Left ventricle myocardium superior (tissue), 1 donor: ENCODE measurements around the gene KCNK5. TPM values are rescaled to one million over a fixed set of nuclear protein-coding genes. Genes with fewer than 3 reads are reported as not detected.

Experiments
- ATAC-seq: fragments of 200-7000 bp; cut with Tn5 transposase; one replicate; pipeline ENCODE4 v1.9.1; 2020; ENCODE audit warnings: mild to moderate bottlenecking, moderate library complexity
- DNase-seq: peaks from one replicate; pipeline ENCODE4 v3.0.0-alpha.2; 2020
- intact Hi-C: fragments of 100-400 bp; cut with micrococcal nuclease; formaldehyde crosslinking; loops from one replicate; pipeline ENCODE4 v1.11.0; 2022
- total RNA-seq: library from RNA; stranded (reverse); fragmentation: NEBNext Ultra II Directional; extraction: Animal tissue kit (Norgen Biotek cat#: 25700); gene quantifications from one replicate; pipeline ENCODE4 v1.2.1, GENCODE V29; 2021
- donor health status: DM: no; HTN: yes; CAD: no; lungs with severe emphysema.

KCNK5 gene
- total RNA-seq, 1 donor from 2014 or later: 0.50 TPM

GRCh38 chr6:39188571-39188970 lies 40.7 kb downstream of the KCNK5 start:
- intact Hi-C loops: no loop called here
- DNase-seq (no peak), ATAC-seq (no peak)

GRCh38 chr6:39188098-39188450 lies 41.2 kb downstream of the KCNK5 start:
- ATAC-seq (no peak), DNase-seq (no peak)
- intact Hi-C loops: no loop called here

- DNase-seq: no peak
- no peak for ATAC-seq
- intact Hi-C loops: no loop called here
These were observed 44.2 kb downstream of the KCNK5 start for GRCh38 chr6:39184906-39185580.

- no peak for DNase-seq
- no peak for ATAC-seq
- intact Hi-C loops: no loop called here
These were observed 46.7 kb downstream of the KCNK5 start for GRCh38 chr6:39182604-39183003.

GRCh38 chr6:39181826-39182225 lies 47.4 kb downstream of the KCNK5 start:
- ATAC-seq: no peak
- intact Hi-C loops: no loop called here
- no peak for DNase-seq

- DNase-seq (no peak), ATAC-seq (no peak)
- intact Hi-C loops: no loop called here
These were observed 47.9 kb downstream of the KCNK5 start for GRCh38 chr6:39181333-39181732.

GRCh38 chr6:39178804-39179203 lies 50.5 kb downstream of the KCNK5 start:
- ATAC-seq (no peak), DNase-seq (no peak)
- intact Hi-C loops: no loop called here

GRCh38 chr6:39178235-39178634 lies 51.0 kb downstream of the KCNK5 start:
- ATAC-seq: no peak
- intact Hi-C loops: no loop called here

GRCh38 chr6:39177130-39177529 lies 52.1 kb downstream of the KCNK5 start:
- intact Hi-C loops: no loop called here
- no peak for ATAC-seq
- no peak for DNase-seq

More at GRCh38 chr6:39178235-39178634, 51.0 kb downstream of the KCNK5 start:
- DNase-seq: no peak

GRCh38 chr6:39173270-39173669 lies 56.0 kb downstream of the KCNK5 start:
- DNase-seq (no peak), ATAC-seq (peak; percentile 25)
- intact Hi-C loops: no loop called here

- ATAC-seq (no peak), DNase-seq (no peak)
- intact Hi-C loops: no loop called here
These were observed 56.9 kb downstream of the KCNK5 start for GRCh38 chr6:39172377-39172757.

GRCh38 chr6:39171489-39172376 lies 57.5 kb downstream of the KCNK5 start:
- intact Hi-C loops: no loop called here
- ATAC-seq: no peak

GRCh38 chr6:39170860-39171259 lies 58.4 kb downstream of the KCNK5 start:
- ATAC-seq: no peak
- DNase-seq: no peak

More at GRCh38 chr6:39171489-39172376, 57.5 kb downstream of the KCNK5 start:
- no peak for DNase-seq

GRCh38 chr6:39170389-39170788 lies 58.9 kb downstream of the KCNK5 start:
- intact Hi-C loops: no loop called here
- ATAC-seq (no peak), DNase-seq (no peak)

More at GRCh38 chr6:39170860-39171259, 58.4 kb downstream of the KCNK5 start:
- intact Hi-C loops: no loop called here

GRCh38 chr6:39169448-39170344 lies 59.6 kb downstream of the KCNK5 start:
- DNase-seq (no peak), ATAC-seq (no peak)
- intact Hi-C loops: loop anchor here (5.0 kb wide), 1 partner anchor 128 kb away; no protein-coding TSS in a partner anchor

GRCh38 chr6:39167866-39168625 lies 61.2 kb downstream of the KCNK5 start:
- ATAC-seq (no peak), DNase-seq (no peak)
- intact Hi-C loops: loop anchor here (5.0 kb wide), 1 partner anchor 129 kb away; no protein-coding TSS in a partner anchor

- intact Hi-C loops: loop anchor here (5.0 kb wide), 1 partner anchor 130 kb away; no protein-coding TSS in a partner anchor
- no peak for ATAC-seq
- DNase-seq: no peak
These were observed 62.0 kb downstream of the KCNK5 start for GRCh38 chr6:39167321-39167720.

- DNase-seq (no peak), ATAC-seq (no peak)
- intact Hi-C loops: loop anchor here (5.0 kb wide), 1 partner anchor 130 kb away; no protein-coding TSS in a partner anchor
These were observed 62.4 kb downstream of the KCNK5 start for GRCh38 chr6:39166912-39167290.
